H1 (cell line): Measurements from ENCODE around the gene RNF186. TPM values are rescaled to one million over a fixed set of nuclear protein-coding genes. Genes with fewer than 3 reads are reported as not detected.

Experiments
- CBX8 ChIP-seq: fragments of 300-800, 300-1000 bp; sonication (generic); IDR thresholded peaks from 2 replicates; pipeline ENCODE4 v1.7.1; 2016; ENCODE audit warnings: low read depth, low read length, borderline replicate concordance
- CTBP2 ChIP-seq: IDR thresholded peaks from 2 replicates; pipeline ENCODE4 v1.7.0; 2011; ENCODE audit warnings: borderline replicate concordance, mild to moderate bottlenecking, moderate library complexity, mixed read lengths, low read length; ENCODE audit not compliant: insufficient read depth, insufficient read length
- HDAC6 ChIP-seq: IDR thresholded peaks from one replicate; pipeline ENCODE4 v1.7.1; 2012; ENCODE audit warnings: low read depth, mild to moderate bottlenecking, inconsistent platforms, low read length, moderate library complexity
- KDM5A ChIP-seq: fragments of 200-600 bp; IDR thresholded peaks from 2 replicates; pipeline ENCODE4 v1.7.1; 2012; ENCODE audit warnings: mild to moderate bottlenecking, low read length, inconsistent platforms, mixed read lengths
- MAFK ChIP-seq: IDR thresholded peaks from 2 replicates; pipeline ENCODE4 v1.6.1; 2012; ENCODE audit warnings: low read depth, mild to moderate bottlenecking, improper control_type of control experiment, low read length
- SUZ12 ChIP-seq: fragments of 200-600 bp; sonication (generic); IDR thresholded peaks from 2 replicates; pipeline ENCODE4 v1.6.1; 2012; ENCODE audit warnings: mild to moderate bottlenecking, inconsistent platforms, low read length, moderate library complexity, mixed read lengths
- TBP ChIP-seq: IDR thresholded peaks from 2 replicates; pipeline ENCODE4 v1.6.1; 2011; ENCODE audit warnings: low read depth, low read length, improper control_type of control experiment
- ZNF274 ChIP-seq: IDR thresholded peaks from 2 replicates; pipeline ENCODE4 v1.7.0; 2012; ENCODE audit warnings: low read length, borderline replicate concordance; ENCODE audit errors: extremely low read depth
- polyA plus RNA-seq, 7 experiments: library from polyadenylated mRNA; depleted of rRNA in 3 of 7; stranded (reverse) in 5 of 7; unstranded in 2 of 7; fragments of >200 nt in 5 of 7; fragments of 200-250 nt in 2 of 7; gene quantifications; 1 replicate in 5 of 7; 2 replicates in 1 of 7; 4 replicates in 1 of 7; pipeline versions ENCODE4 v1.2.1 to v1.2.3, GENCODE V29; 2011 to 2013; ENCODE audit warnings: missing spikeins in 2 of 7, mixed read lengths in 2 of 7
- total RNA-seq: library from RNA; stranded (reverse); fragmentation: NEBNext Ultra II Directional; extraction: Animal tissue kit (Norgen Biotek cat#: 25700); gene quantifications from 2 replicates; pipeline ENCODE4 v1.2.1, GENCODE V29; 2021

RNF186 gene
- total and polyA plus RNA-seq, 2 of the 8 experiments (the other 6 are each of a cell fraction or from before 2014, with no cell fraction given) = not detected

DNA sequence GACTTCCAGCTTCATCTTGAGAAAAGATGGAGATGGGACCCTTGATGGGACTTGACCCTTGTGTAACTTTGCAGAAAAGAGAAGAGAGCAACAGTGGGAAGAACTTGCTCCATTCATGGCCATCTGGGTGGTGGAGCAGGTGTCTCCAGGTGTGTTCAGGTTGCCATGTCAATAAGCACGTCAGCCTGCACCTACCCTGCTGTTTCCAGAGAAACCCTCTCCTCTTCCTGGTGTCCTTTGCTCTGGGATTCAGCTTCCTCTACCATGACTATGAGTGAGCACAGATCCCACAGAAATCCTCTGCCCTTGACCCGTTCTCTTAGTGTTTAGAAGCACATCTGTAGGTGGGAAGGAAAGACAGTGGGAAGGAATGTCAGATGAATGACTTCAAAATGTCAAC lies 45.3 kb upstream of the RNF186 start (continued):
- TF ChIP-seq CTBP2 (no peak), SUZ12 (no peak), TBP (no peak), CBX8 (no peak), ZNF274 (no peak), HDAC6 (no peak), MAFK (no peak), KDM5A (no peak)
